Effector CD8-positive, alpha-beta T cell (primary cell): ENCODE results near the gene LMX1B.
"Not testable (repeated sequence)": the region's sequence is repeated elsewhere in the genome, so short reads cannot be mapped to it uniquely, and the experiment has no call there.

ENCODE experiments used
- DNase-seq: peaks from one replicate; lab custom pipeline; 2025; lab: John Stamatoyannopoulos, UW
- total RNA-seq, 4 experiments: gene quantifications; one replicate each; lab custom pipeline; 2026; lab: John Stamatoyannopoulos, UW

LMX1B gene
- 0 to 0.36 (median 0.19) reads per million in 4 experiments for total RNA-seq

DNA sequence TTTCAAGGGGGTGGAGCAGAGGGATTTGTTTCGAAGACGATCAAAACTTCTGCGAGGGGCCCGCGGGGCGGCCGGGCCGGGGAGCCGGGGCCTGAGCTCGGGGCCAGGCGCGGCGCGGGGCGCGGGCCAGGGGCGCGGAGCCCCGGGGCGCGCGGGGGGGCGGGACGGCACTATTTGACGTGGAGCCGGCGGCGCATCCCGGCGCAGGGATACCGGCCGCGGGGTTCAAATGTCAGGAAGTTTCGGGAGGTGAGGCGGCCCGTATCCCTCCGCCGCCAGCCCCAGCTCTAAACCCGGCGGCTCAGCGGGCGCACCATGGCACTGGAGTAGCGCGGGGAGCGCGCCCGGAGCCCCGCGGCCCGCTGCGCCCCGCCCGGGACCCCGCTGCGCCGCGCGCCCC, at the start of gene LMX1B:
TSS of gene LMX1B (plus strand) at position 278 of the 400 bp plus-strand sequence. CDS start 522 bp downstream, outside the sequence.
- no peak for DNase-seq

DNA sequence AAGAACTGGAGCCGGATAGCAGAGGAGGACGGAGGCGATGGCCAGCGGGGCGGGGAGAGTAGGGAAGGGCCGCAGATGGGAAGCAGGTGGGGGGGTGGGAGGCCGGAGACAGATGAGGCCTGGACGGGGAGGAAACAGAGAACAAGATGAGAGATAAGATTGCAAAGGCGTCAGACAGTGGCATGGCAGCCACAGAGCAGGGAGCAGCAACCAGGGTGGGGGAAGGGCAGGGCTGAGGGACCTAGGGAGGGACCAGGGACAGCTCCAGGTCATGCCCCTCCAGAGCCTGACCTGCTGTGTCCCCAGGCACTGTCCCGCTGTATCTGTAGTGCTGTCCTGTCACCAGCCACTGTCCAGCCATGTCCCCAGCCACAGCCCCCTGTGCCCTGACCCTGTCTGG, 49.6 kb upstream of the LMX1B start:
- no peak for DNase-seq

DNA sequence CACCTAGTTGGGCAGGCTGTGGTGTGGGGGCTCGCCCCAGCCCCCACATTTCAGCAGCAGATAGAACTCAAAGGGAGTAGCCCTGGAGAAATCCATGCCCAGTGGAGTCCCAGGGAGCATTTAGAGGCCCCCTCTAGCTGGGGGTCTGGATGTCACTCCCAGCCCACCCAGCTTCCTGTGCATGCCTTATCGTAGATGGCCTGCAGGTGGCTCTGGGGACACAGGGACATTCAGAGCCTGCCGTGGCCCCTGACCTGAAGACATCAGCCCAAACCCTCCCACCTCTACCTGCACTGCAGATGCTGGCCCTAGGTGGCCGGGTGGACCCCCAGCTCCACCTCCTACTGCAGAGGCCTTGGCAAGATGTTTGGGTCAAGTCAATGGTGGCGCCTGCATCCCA, 49.0 kb upstream of the LMX1B start:
- no peak for DNase-seq

DNA sequence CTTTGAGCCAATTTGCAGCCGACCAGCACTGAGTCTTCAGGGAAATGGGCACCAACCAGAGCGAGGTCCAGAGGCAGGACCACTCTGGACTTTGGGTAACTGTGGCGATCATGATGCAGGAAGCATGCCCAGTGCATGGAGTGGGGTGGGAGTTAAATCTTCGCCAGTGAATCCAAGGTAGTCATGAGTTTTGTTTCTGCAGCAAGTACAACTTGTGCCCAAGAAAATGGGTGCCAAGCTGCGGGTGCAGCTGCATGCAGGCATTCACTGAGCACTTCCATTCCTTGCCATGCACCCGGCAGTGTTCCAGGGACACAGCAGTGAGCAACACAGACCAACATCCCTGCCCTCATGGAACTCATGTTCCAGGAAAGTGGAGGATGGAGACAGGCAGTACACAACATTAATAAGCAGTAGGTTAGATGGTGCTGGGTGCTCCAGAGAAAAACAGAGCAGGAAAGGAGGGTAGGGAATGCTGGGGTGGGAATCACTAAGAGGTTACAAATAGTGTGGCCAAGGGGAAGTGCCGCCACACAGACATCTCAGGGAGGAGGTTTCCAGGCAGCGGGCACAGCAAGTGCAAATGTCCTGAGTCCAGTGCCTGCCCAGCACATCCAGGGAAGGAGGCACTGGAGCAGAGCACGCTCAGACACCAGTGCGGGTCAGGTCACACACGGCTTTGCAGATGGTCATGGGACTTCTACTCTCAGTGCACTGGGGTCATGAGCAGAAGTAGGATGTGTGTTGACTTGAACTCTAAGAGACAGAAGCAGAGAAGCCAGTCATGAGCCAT, 48.2 kb upstream of the LMX1B start:
- DNase-seq = no peak

DNA sequence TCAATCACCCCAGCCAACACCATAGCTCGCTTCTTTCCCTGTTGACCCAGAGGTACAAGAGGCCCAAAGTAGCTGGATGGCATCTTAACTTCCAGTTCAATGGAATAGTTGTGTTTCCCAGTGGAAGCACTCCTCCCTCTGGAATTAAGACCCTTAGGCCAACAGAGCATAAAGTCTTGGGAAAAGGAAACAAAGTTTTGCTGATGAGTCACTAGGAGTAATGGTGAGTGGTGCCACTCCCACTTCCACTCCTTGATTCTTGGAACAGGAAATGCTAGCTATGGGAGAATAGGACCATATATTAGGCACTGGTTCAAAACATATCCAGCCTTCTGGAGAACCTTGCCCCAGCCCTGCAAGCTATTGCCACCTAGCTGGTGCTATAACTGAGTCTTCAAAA, 44.7 kb upstream of the LMX1B start:
- no peak for DNase-seq

DNA sequence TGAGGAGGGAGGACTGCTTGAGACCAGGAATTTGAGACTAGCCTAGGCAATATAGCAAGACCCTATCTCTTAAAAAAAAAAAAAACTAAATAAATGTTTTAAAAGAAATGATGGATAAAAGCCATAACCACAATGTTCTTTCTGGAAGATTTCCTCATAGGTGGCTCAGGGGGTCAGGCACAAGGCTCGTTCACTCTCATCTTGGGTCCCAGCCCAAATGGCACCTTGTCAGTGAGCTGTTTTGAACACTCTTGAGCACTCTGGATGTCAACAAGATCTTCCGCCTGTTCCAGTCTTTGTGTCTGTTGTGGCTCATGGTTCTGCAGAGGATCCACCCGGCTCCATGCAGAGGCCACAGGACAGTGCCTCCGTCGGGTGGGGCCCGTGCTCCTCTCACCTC, 35.7 kb upstream of the LMX1B start:
- DNase-seq = no peak

DNA sequence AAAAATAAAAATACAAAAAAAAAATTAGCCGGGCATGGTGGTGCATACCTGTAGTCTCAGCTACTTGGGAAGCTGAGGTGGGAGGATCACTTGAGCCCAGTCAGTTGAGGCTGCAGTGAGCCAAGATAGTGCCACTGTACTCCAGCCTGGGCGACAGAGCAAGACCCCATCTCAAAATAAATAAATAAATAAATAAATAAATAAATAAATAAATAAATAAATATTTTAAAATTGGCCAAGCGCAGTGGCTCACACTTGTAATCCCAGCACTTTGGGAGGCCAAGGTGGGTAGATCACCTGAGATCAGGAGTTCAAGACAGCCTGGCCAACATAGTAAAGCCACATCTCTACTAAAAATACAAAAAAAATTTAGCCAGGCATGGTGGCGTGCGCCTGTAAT, 33.4 kb upstream of the LMX1B start:
- DNase-seq = not testable (repeated sequence)

DNA sequence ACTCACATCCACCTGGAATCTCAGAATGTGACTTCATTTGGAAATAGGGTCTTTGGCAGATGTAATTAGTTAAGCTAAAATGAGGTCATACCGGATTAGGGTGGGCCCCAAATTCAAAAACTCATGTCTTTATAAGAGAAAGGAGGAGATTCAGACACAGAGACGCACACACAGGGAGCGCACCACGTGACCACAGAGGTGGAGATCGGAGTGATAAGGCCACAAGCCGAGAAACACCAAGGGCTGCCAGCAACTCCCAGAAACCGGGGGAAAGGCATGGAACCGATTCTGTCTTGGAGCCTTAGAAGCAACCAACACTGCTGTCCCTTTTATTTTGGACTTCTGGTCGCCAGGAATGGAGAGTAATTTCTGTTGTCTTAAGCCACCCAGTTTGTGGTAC, 31.8 kb upstream of the LMX1B start:
- no peak for DNase-seq

DNA sequence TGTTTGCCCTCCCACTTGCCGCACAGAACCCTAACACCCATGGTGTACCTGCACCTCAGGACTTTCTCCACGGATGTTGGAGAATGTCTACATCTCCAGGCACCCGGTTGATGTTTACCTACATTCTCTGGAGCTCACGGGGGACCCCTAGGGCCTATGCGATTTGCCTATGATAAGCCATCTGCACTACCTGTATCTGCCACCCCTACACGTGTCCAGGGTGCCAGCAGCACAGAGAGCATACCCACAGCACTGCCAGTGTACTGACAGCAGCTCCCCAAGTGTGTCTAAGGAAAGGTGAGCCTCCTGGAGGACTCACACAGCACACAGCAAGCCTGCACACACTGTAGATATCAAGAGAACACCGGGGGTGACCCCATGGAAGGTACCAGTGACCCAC, 31.3 kb upstream of the LMX1B start:
- DNase-seq = no peak

DNA sequence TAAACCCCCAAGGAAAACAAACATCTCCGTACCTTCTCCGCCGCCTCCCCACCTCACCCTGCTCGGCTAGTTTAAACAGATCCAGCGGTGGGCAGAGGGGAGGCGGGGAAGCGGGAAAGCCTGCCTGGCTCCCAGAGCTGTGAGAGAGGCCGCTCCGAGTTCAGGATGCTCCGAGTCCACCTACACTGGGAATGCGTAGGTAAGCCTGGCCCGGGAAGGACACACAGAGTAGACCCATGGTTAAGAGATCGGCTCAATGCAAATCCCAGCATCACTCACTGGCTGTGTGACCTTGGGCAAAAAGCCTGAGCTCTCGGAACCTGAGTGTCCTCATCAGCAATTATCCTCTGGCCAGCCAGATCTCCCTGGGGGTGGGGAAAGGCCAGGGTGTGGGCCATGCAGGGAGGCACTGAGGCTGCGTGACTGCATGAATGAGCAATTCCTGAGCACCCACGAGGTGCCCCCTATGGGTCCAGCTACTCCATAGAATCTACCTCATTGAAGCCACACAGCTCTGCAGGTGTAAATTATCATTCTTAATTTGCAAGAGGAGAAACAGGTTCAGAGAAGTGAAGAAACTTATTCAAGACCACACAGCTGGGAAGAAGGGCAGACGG, 30.5 kb upstream of the LMX1B start:
- no peak for DNase-seq

DNA sequence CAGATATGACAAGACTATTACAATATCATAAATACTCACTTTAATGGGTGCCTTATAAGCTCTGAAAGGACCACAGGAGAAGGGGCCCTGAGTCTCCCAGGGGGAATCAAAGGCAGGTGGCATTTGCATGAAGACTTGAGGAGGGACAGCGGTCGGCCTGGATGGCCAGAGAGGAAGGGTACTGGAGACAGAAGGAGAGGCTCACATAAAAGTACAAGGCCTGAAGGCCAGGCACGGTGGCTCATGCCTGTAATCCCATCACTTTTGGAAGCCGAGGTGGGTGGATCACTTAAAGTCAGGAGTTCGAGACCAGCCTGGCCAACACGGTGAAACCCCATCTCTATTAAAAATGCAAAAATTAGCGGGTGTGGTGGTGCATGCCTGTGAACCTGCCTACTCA, 29.1 kb upstream of the LMX1B start:
- no peak for DNase-seq

DNA sequence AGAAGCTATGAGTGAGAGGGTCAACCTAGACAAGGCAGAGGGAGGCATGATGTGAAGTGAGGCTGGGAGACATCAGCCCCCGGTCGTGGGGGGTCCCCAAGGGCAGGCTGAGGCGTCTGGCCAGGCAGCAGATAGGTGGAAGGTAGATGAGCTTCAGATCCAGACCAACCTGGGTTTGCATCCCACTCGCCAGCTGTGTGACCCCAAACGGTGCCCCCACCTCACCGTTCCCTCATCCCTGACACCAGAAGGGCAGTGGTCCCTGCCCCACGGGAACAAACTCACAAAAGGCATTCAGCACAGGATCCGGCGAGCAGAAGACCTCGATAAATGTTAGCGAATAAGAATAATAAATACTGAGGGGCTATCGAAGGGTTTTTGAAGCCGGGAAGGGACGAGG, 27.5 kb upstream of the LMX1B start:
- DNase-seq = no peak

DNA sequence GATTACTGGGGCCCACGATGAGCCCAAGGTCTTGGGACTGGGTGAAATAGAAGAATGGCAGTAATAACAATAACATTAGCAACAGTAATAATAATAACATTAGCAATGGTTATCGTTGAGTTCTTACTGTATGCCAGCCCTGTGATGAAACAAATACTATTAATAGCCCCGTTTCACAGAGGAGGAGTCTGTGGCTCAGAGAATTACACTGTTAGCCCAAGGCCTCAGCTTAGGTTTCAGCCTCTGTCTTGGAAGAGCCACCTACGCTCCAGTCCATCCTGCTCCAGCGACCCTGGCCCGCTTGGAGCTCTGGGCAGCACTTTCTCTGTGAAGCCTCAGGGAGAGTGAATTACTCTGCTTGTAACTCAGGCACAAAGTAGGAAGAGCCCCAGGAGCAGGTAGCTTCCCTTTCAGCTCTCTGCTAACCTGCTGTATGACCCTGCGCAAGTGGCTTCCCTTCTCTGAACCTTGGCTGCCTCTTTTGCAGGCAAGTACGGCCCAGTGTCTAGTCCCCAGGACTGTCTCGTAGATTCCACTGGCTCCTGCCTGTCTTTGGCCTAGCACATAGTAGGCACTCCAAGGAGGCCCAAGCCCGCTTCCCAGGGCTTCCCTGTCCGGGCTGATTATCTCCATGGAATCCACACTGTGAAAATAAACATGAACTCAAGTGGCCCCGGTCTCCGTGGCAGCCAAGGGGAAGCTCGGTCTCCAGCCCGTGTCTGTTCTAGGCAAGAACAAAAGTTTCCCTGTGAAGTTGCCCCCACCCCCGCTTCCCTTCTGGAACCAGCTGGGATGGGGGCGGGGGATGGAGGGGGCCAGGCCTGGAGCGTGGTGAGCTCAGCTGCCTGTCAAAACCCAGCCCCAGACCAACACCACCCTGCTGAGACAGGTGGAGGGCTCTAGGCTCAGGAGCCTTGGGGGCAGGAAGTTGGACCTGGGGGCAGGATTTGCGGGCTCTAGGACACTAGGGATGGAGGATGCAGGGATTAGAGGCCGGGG, 26.2 kb upstream of the LMX1B start:
- no peak for DNase-seq

DNA sequence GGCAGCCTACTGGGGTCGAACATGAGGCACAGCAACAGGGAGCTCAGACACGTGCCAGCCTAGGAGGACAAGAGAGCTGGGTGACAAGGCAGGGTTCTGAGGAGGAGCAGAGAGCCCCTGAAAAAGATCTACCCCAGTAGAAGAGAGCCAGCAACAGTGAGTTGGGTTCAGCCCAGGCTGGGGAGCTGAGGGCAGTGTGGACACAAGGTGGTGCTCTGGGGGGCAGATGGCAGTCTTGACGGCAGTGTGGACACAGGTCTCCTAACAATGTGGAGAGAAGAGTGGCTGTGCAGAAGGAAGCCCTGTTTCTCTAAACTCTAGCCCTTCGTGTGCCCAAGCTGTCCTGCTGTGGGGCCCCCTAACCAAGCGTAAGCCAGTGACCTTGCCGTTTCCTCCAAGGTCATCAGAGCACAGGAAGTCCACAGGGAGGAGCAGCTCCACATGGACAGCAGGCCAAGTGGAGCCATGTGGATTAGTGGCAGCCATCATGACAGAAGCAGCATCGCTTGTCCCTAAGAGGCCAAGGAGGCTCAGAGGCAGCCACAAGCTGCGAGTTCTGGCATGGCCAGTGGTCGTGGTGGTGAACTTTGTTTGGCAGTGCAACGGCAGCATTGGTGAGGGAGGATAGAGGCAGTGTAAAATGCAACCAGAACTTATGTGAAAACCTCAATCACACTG, 25.1 kb upstream of the LMX1B start:
- no peak for DNase-seq

DNA sequence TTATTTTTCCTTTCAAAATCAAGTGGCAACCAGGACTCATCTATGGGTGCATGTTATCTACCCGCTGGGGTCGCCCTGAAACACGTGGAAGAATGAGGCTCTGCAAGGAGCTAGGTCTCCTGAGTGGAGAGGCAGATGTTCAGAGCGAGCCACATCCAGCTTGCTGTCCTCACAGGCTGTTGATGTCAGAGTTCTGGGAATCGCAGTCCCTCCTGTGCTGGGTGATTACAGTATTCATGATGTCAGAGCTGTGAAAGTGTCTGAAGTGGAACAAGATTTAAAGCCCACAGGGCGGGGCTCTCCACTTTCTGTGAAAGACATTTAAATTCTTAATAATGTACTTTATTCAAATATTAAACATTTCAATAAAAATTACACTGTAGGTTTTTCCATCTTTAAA, 24.4 kb upstream of the LMX1B start:
- DNase-seq = no peak

DNA sequence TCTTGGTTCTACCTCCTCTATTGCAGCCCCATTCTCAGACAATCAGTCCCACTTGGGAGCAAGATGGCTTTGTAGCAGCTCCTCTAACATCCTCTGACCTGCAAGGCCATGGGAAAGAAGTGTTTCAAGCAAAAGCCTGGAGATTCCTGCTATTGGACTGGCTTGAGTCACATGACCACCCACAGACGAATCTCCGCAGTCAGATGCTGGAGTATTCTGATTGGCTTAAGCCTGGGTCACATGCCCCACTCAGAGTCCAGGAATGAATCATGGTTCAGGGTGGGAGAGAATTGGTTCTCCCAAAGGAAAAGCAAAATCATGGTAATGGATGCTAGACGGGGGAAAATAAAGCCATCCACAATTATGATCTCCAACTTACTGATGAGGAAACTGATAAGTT, 22.6 kb upstream of the LMX1B start:
- no peak for DNase-seq

DNA sequence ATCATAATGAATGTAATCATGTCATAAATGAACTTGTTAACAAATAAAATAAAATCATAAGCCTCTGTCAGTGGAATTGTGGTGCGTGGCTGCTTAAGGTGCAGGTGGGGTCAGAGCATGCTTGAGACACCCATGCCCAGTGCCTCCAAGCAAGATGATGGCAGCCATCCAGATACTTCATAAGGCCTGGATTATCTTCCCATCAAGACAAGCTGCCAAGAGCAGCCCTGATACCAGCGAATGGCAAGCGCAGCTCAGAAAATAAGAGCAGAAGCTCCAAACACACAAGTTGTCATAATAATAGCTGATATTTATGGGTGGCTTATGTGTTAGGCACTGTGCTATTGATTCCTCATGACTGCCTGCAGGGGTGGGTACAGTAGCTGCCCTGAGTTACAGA, 21.8 kb upstream of the LMX1B start:
- DNase-seq = no peak

DNA sequence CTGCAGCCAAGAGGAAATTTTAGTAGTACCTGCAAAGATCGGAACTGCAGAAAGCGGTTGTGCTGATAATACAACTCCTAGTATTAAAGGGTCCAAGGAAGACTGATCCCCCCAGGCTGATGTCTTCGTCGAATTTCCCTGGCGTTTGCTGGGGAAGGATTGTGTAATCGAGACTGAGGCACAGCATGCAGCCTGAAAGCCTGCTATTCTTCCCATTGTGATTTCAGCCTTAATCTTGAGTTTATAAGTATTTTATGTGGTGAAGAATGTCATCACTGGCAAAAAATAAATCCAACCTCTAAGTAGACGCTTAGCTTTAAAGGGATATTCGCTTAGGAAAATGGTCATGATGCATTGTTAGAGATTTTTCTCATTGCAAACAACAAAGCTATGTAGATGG, 21.3 kb upstream of the LMX1B start:
- DNase-seq = no peak

DNA sequence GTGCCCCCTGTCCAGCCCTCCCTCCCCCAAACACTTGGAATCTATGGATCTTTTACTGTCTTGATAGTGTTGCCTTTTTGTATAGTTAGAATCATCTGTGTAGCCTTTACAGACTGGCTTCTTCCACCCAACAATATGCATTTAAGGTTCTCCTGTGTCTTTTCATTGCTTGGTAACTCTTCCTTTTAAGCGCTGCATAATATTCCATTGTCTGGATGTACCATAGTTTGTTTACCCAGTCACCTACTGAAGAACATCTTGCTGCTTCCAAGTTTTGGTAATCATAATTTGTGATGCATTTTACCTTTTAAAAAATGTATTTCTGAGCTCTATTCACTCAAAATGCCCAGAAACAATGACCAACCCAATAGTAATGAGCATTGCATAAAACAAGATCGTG, 17.7 kb upstream of the LMX1B start:
- no peak for DNase-seq

DNA sequence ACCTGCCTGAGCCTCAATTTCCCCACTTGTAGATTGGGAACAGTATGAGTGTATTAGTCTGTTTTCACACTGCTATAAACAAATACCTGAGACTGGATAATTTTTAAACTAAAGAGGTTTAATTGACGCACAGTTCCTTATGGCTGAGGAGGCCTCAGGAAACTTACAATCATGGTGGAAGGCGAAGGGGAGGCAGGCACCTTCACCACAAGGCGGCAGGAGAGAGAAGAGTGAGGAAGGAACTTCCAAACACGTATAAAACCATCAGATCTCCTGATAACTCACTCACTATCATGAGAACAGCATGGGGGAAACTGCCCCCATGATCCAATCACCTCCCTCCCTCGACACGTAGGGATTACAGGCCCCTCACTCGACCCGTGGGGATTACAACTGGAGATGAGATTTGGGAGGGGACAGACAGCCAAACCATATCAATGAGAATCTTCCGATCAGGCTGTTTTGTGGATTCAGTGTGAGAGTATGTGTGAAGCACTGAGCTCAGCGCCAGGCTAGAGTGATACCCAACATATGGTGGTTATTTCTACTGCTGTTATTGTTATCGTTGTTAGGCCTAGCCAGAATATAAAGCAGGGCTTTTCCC, 14.6 kb upstream of the LMX1B start:
- DNase-seq = no peak
